Measurements from ENCODE around the gene SUSD6.

The SUSD6 gene

GRCh38 chr14:69763761-69764510 is 152.5 kb downstream of the SUSD6 start:
- peak; percentile 20 for DNase-seq (ENCODE audit: low read depth)

Measured in activated T-cell treated with anti-CD3 and anti-CD28 coated beads for 48 hours (primary cell).